K562 (cell line): ENCODE results near the gene ENOSF1. TPM values are rescaled to one million over a fixed set of nuclear protein-coding genes. Genes with fewer than 3 reads are reported as not detected.
A peak's percentile ranks its signal among the peaks of the same experiment; 100 is the strongest.

Experiments used
- BCL6 ChIP-seq: fragments of 250-450 bp; sonication (Bioruptor Pico); IDR thresholded peaks from 2 replicates; pipeline ENCODE4 v1.4.0; 2020
- BCLAF1 ChIP-seq, 2 experiments: fragments of 450-650 bp in 1 of 2; IDR thresholded peaks; 2 replicates each; pipeline ENCODE4 v1.6.1; 2011 to 2017; ENCODE audit warnings: low read depth in 2 of 2, antibody characterized with exemption in 1 of 2, borderline replicate concordance in 1 of 2, low read length in 1 of 2, mild to moderate bottlenecking in 1 of 2, mixed read lengths in 1 of 2; ENCODE audit not compliant: control insufficient read depth in 1 of 2
- BCOR ChIP-seq: fragments of 450-650 bp; IDR thresholded peaks from 2 replicates; pipeline ENCODE4 v1.6.1; 2016
- IRF1 ChIP-seq: sonication (generic); formaldehyde crosslinking; IDR thresholded peaks from 2 replicates; pipeline ENCODE4 v1.8.0; 2022; ENCODE audit warnings: missing genetic modification reagents, mild to moderate bottlenecking, borderline replicate concordance
- MECOM ChIP-seq: fragments of 250-450 bp; sonication (Bioruptor Pico); IDR thresholded peaks from 2 replicates; pipeline ENCODE4 v1.8.0; 2022; ENCODE audit warnings: inconsistent platforms
- MTA2 ChIP-seq: fragments of 450-650 bp; IDR thresholded peaks from 2 replicates; pipeline ENCODE4 v1.6.1; 2016; ENCODE audit warnings: low read depth
- PHF20 ChIP-seq: fragments of 450-650 bp; IDR thresholded peaks from 2 replicates; pipeline ENCODE4 v1.6.1; 2018; ENCODE audit not compliant: partially characterized antibody
- PHTF2 ChIP-seq: fragments of 250-450 bp; sonication (Bioruptor Pico); IDR thresholded peaks from 2 replicates; pipeline ENCODE4 v1.5.0; 2021; ENCODE audit warnings: mild to moderate bottlenecking
- POLR3G ChIP-seq: IDR thresholded peaks from 2 replicates; pipeline ENCODE4 v1.6.1; 2011; ENCODE audit not compliant: insufficient read length, insufficient replicate concordance; ENCODE audit errors: extremely low read depth
- SP1 ChIP-seq: sonication (generic); formaldehyde crosslinking; IDR thresholded peaks from 2 replicates; pipeline ENCODE4 v1.8.1; 2022; ENCODE audit warnings: mild to moderate bottlenecking, missing genetic modification reagents
- ZEB2 ChIP-seq: fragments of 450-650 bp; IDR thresholded peaks from 2 replicates; pipeline ENCODE4 v1.6.1; 2016
- ZNF253 ChIP-seq: fragments of 250-450 bp; sonication (Bioruptor Pico); conservative IDR thresholded peaks from 2 replicates; pipeline ENCODE4 v1.6.1; 2021; ENCODE audit warnings: mild to moderate bottlenecking
- ZNF695 ChIP-seq: fragments of 450-650 bp; formaldehyde crosslinking; IDR thresholded peaks from 2 replicates; pipeline ENCODE4 v1.4.0; 2020; ENCODE audit warnings: mild to moderate bottlenecking, moderate library complexity
- polyA plus RNA-seq, 8 experiments: library from polyadenylated mRNA; depleted of rRNA in 4 of 8; stranded (reverse) in 5 of 8; unstranded in 3 of 8; fragments of >200 nt; fragmentation: Nextera tagmentation in 2 of 8; fragmentation: Illumina TruSeq in 1 of 8; extraction: Ambion mirVana in 2 of 8; extraction: Trizol in 1 of 8; gene quantifications; 2 replicates each; pipeline versions ENCODE4 v1.2.1 to v1.2.3, GENCODE V29; 2011 to 2014; ENCODE audit warnings: inconsistent platforms in 1 of 8, missing spikeins in 1 of 8
- total RNA-seq, 7 experiments: library from RNA; depleted of rRNA in 6 of 7; stranded (reverse); fragments of >200 nt in 6 of 7; fragmentation: Illumina TruSeq in 2 of 7; extraction: Trizol in 2 of 7; gene quantifications; 2 replicates each; pipeline versions ENCODE4 v1.2.1 to v1.2.3, GENCODE V29; 2011 to 2021; ENCODE audit warnings: low replicate concordance in 1 of 7
- TF ChIP-seq, protein P1 (sequence below): fragments of 250-450 bp; sonication (Bioruptor Pico); IDR thresholded peaks from 2 replicates; pipeline ENCODE4 v1.4.0; 2020; ENCODE audit warnings: borderline replicate concordance
- TF ChIP-seq, protein P2 (sequence below): fragments of 450-650 bp; IDR thresholded peaks from one replicate; pipeline ENCODE4 v1.6.1; 2018; ENCODE audit warnings: mild to moderate bottlenecking, moderate library complexity; ENCODE audit not compliant: partially characterized antibody
- TF ChIP-seq, protein P3 (sequence below), 2 experiments: fragments of 450-650 bp; IDR thresholded peaks; 2 replicates each; pipeline ENCODE4 v1.6.1; 2016

The ENOSF1 gene
- total and polyA plus RNA-seq, 9 of the 15 experiments (the other 6 are each of a cell fraction or from before 2014, with no cell fraction given): 15.5 to 66.4 (median 46.5) TPM

GRCh38 chr18:741931-742512 is 29.6 kb upstream of the ENOSF1 start (continued):
- TF ChIP-seq ZEB2 (no peak), BCL6 (CRISPR knock-in tag) (no peak), BCLAF1 (IDR thresholded peaks at IDR 0.05; ENCODE audit: borderline replicate concordance in 1 of 2, control insufficient read depth in 1 of 2, low read depth in 2 of 2, low read length in 1 of 2) (0 out of 4 replicates have a peak, but pooled peaks of 1 of the 2 experiments have one; percentile 32), BCOR (peak; percentile 47; the same call in 1 of the 2 replicates), SP1 (0 out of 2 replicates have a peak, but pooled peaks have one; percentile 19), POLR3G (no peak), PHF20 (no peak), ZNF253 (CRISPR knock-in tag) (no peak), ZNF695 (CRISPR knock-in tag) (no peak), PHTF2 (CRISPR knock-in tag) (no peak), MECOM (CRISPR knock-in tag) (no peak), IRF1 (CRISPR knock-in tag) (no peak), MTA2 (no peak)
- TF ChIP-seq, protein P1, sequence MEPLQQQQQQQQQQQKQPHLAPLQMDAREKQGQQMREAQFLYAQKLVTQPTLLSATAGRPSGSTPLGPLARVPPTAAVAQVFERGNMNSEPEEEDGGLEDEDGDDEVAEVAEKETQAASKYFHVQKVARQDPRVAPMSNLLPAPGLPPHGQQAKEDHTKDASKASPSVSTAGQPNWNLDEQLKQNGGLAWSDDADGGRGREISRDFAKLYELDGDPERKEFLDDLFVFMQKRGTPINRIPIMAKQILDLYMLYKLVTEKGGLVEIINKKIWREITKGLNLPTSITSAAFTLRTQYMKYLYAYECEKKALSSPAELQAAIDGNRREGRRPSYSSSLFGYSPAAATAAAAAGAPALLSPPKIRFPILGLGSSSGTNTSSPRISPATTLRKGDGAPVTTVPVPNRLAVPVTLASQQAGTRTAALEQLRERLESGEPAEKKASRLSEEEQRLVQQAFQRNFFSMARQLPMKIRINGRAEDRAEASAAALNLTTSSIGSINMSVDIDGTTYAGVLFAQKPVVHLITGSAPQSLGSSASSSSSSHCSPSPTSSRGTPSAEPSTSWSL (CRISPR knock-in tag): no peak
- TF ChIP-seq, protein P2, sequence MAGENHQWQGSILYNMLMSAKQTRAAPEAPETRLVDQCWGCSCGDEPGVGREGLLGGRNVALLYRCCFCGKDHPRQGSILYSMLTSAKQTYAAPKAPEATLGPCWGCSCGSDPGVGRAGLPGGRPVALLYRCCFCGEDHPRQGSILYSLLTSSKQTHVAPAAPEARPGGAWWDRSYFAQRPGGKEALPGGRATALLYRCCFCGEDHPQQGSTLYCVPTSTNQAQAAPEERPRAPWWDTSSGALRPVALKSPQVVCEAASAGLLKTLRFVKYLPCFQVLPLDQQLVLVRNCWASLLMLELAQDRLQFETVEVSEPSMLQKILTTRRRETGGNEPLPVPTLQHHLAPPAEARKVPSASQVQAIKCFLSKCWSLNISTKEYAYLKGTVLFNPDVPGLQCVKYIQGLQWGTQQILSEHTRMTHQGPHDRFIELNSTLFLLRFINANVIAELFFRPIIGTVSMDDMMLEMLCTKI: no peak
- TF ChIP-seq, protein P3, sequence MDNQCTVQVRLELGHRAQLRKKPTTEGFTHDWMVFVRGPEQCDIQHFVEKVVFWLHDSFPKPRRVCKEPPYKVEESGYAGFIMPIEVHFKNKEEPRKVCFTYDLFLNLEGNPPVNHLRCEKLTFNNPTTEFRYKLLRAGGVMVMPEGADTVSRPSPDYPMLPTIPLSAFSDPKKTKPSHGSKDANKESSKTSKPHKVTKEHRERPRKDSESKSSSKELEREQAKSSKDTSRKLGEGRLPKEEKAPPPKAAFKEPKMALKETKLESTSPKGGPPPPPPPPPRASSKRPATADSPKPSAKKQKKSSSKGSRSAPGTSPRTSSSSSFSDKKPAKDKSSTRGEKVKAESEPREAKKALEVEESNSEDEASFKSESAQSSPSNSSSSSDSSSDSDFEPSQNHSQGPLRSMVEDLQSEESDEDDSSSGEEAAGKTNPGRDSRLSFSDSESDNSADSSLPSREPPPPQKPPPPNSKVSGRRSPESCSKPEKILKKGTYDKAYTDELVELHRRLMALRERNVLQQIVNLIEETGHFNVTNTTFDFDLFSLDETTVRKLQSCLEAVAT (IDR thresholded peaks at IDR 0.05): no peak; a peak in 1 of 4 replicates
